Stimulated activated CD8-positive, alpha-beta memory T cell treated with anti-CD3 and anti-CD28 coated beads, Interleukin-12 subunit alpha, Interleukin-12 subunit beta, amount 100 ng/mL, for 1 hour (primary cell): ENCODE measurements around the gene PIK3R3.

Experiments used
- DNase-seq: peaks from one replicate; pipeline ENCODE4 v3.0.0-alpha.2; 2020; ENCODE audit warnings: low read depth

PIK3R3 gene

GRCh38 chr1:46026531-46026930 lies 105.9 kb downstream of the PIK3R3 start:
- DNase-seq: no peak

GRCh38 chr1:46021046-46021996 lies 111.1 kb downstream of the PIK3R3 start:
- DNase-seq: no peak

GRCh38 chr1:46020010-46020409 lies 112.4 kb downstream of the PIK3R3 start:
- no peak for DNase-seq

- DNase-seq: no peak
Observed at GRCh38 chr1:46019348-46019747, 113.1 kb downstream of the PIK3R3 start.

- no peak for DNase-seq
Observed at GRCh38 chr1:46017876-46018503, 114.4 kb downstream of the PIK3R3 start.

GRCh38 chr1:46013581-46013980 lies 118.8 kb downstream of the PIK3R3 start:
- DNase-seq: no peak

- DNase-seq: no peak
Observed at GRCh38 chr1:46012236-46012635, 120.2 kb downstream of the PIK3R3 start.

- no peak for DNase-seq
Observed at GRCh38 chr1:46011121-46011695, 121.2 kb downstream of the PIK3R3 start.

GRCh38 chr1:46010611-46011010 lies 121.8 kb downstream of the PIK3R3 start:
- DNase-seq: no peak

GRCh38 chr1:46008585-46008984 lies 123.8 kb downstream of the PIK3R3 start:
- DNase-seq: no peak

GRCh38 chr1:46005594-46005993 lies 126.8 kb downstream of the PIK3R3 start:
- no peak for DNase-seq

- DNase-seq: no peak
Observed at GRCh38 chr1:46004492-46004891, 127.9 kb downstream of the PIK3R3 start.

- DNase-seq: no peak
Observed at GRCh38 chr1:46003315-46003714, 129.1 kb downstream of the PIK3R3 start.

GRCh38 chr1:46002551-46003150 lies 129.8 kb downstream of the PIK3R3 start:
- no peak for DNase-seq

- no peak for DNase-seq
Observed at GRCh38 chr1:46001081-46001785, 131.2 kb downstream of the PIK3R3 start.

- DNase-seq: no peak
Observed at GRCh38 chr1:45999507-45999906, 132.9 kb downstream of the PIK3R3 start.

GRCh38 chr1:45998020-45998617 lies 134.3 kb downstream of the PIK3R3 start:
- no peak for DNase-seq

- no peak for DNase-seq
Observed at GRCh38 chr1:45995298-45995697, 137.1 kb downstream of the PIK3R3 start.

GRCh38 chr1:45994423-45994822 lies 138.0 kb downstream of the PIK3R3 start:
- DNase-seq: no peak
